HEK293 (cell line): ENCODE results near the gene WDR82.

Experiments
- CTCF ChIA-PET: fragments of 350-600 bp; formaldehyde crosslinking; extraction: SDS; loops from one replicate; lab custom pipeline; 2021; ENCODE audit warnings: antibody characterized with exemption; lab: Yijun Ruan, JAX
- POLR2A ChIA-PET: fragments of 300-600 bp; formaldehyde crosslinking; extraction: SDS; loops from one replicate; lab custom pipeline; 2020; ENCODE audit warnings: antibody characterized with exemption, inconsistent platforms; lab: Yijun Ruan, JAX
- H3K27ac ChIP-seq: fragments of 200-500 bp; sonication (Bioruptor generic); 2 replicates; pipeline ENCODE4 v1.5.1; 2014; ENCODE audit warnings: low read depth, low read length, control low read depth, inconsistent platforms; ENCODE audit errors: extremely low read depth
- H3K36me3 ChIP-seq, 2 experiments: fragments of 200-500 bp in 1 of 2; sonication (Bioruptor generic) in 1 of 2; 1 replicate in 1 of 2; 2 replicates in 1 of 2; pipeline ENCODE4 v1.5.1; 2014 to 2017; ENCODE audit warnings: inconsistent platforms in 2 of 2, low read length in 2 of 2; ENCODE audit not compliant: control insufficient read depth in 2 of 2, insufficient read depth in 1 of 2
- H3K4me1 ChIP-seq: fragments of 200-500 bp; sonication (Bioruptor generic); 2 replicates; pipeline ENCODE4 v1.5.1; 2014; ENCODE audit warnings: mild to moderate bottlenecking, low read length, inconsistent platforms; ENCODE audit not compliant: control insufficient read depth, insufficient read depth
- H3K4me3 ChIP-seq: 2 replicates; pipeline ENCODE4 v1.5.1; 2011; ENCODE audit warnings: low read depth, mild to moderate bottlenecking, control low read depth, low read length, moderate library complexity
- H3K9me3 ChIP-seq: fragments of 200-500 bp; sonication (Bioruptor generic); 2 replicates; pipeline ENCODE4 v1.5.1; 2014; ENCODE audit warnings: low read depth, low read length, inconsistent platforms; ENCODE audit not compliant: control insufficient read depth, insufficient read depth
- AEBP2 ChIP-seq: fragments of 450-650 bp; formaldehyde crosslinking; IDR thresholded peaks from 2 replicates; pipeline ENCODE4 v1.5.1; 2016; ENCODE audit warnings: missing biosample characterization, missing genetic modification characterization, borderline replicate concordance
- GFI1B ChIP-seq: fragments of 450-650 bp; formaldehyde crosslinking; IDR thresholded peaks from 2 replicates; pipeline ENCODE4 v1.5.1; 2016; ENCODE audit warnings: missing biosample characterization, missing genetic modification characterization
- IKZF3 ChIP-seq: fragments of 450-650 bp; IDR thresholded peaks from 2 replicates; pipeline ENCODE4 v1.5.0; 2018; ENCODE audit warnings: missing biosample characterization, mild to moderate bottlenecking, missing genetic modification characterization, moderate library complexity
- PATZ1 ChIP-seq: fragments of 450-650 bp; formaldehyde crosslinking; IDR thresholded peaks from 2 replicates; pipeline ENCODE4 v1.5.1; 2016; ENCODE audit warnings: missing biosample characterization, missing genetic modification characterization
- ZFP69B ChIP-seq: fragments of 450-650 bp; formaldehyde crosslinking; IDR thresholded peaks from 2 replicates; pipeline ENCODE4 v1.5.1; 2016; ENCODE audit warnings: missing biosample characterization, missing genetic modification characterization
- ZNF202 ChIP-seq: fragments of 450-650 bp; formaldehyde crosslinking; IDR thresholded peaks from 2 replicates; pipeline ENCODE4 v1.5.1; 2016; ENCODE audit warnings: missing biosample characterization, missing genetic modification characterization, borderline replicate concordance
- ZNF223 ChIP-seq: fragments of 450-650 bp; formaldehyde crosslinking; IDR thresholded peaks from 2 replicates; pipeline ENCODE4 v1.5.1; 2016; ENCODE audit warnings: missing biosample characterization, missing genetic modification characterization
- ZNF335 ChIP-seq: fragments of 450-650 bp; formaldehyde crosslinking; conservative IDR thresholded peaks from 2 replicates; pipeline ENCODE4 v1.5.1; 2016; ENCODE audit warnings: missing biosample characterization, missing genetic modification characterization
- ZNF518A ChIP-seq: fragments of 450-650 bp; formaldehyde crosslinking; conservative IDR thresholded peaks from 2 replicates; pipeline ENCODE4 v1.5.1; 2016; ENCODE audit warnings: low read depth, missing biosample characterization, missing genetic modification characterization
- ZNF555 ChIP-seq: fragments of 450-650 bp; formaldehyde crosslinking; conservative IDR thresholded peaks from 2 replicates; pipeline ENCODE4 v1.5.1; 2017; ENCODE audit warnings: missing biosample characterization, mild to moderate bottlenecking, missing genetic modification characterization, inconsistent platforms
- ZNF558 ChIP-seq: fragments of 450-650 bp; formaldehyde crosslinking; IDR thresholded peaks from 2 replicates; pipeline ENCODE4 v1.5.1; 2016; ENCODE audit warnings: missing biosample characterization, missing genetic modification characterization
- ZNF600 ChIP-seq: fragments of 450-650 bp; formaldehyde crosslinking; IDR thresholded peaks from 2 replicates; pipeline ENCODE4 v1.5.1; 2016; ENCODE audit warnings: missing biosample characterization, missing genetic modification characterization
- ZNF623 ChIP-seq: fragments of 450-650 bp; formaldehyde crosslinking; IDR thresholded peaks from 2 replicates; pipeline ENCODE4 v1.5.1; 2016; ENCODE audit warnings: missing biosample characterization, missing genetic modification characterization
- ZSCAN16 ChIP-seq: fragments of 450-650 bp; formaldehyde crosslinking; IDR thresholded peaks from 2 replicates; pipeline ENCODE4 v1.5.1; 2016; ENCODE audit warnings: missing biosample characterization, missing genetic modification characterization
- TF ChIP-seq, protein P1 (sequence below): fragments of 450-650 bp; formaldehyde crosslinking; IDR thresholded peaks from 2 replicates; pipeline ENCODE4 v1.5.1; 2016; ENCODE audit warnings: missing biosample characterization, missing genetic modification characterization
- TF ChIP-seq, protein P2 (sequence below): fragments of 450-650 bp; IDR thresholded peaks from 2 replicates; pipeline ENCODE4 v1.5.1; 2018; ENCODE audit warnings: missing biosample characterization, missing genetic modification characterization
- TF ChIP-seq, protein P3 (sequence below): IDR thresholded peaks from 2 replicates; pipeline ENCODE4 v1.6.1; 2011; ENCODE audit warnings: mild to moderate bottlenecking, low read depth, low read length, borderline replicate concordance

The WDR82 gene

GRCh38 chr3:52308308-52308707, 29.9 kb upstream of the WDR82 start (continued):
- TF ChIP-seq, protein P1, sequence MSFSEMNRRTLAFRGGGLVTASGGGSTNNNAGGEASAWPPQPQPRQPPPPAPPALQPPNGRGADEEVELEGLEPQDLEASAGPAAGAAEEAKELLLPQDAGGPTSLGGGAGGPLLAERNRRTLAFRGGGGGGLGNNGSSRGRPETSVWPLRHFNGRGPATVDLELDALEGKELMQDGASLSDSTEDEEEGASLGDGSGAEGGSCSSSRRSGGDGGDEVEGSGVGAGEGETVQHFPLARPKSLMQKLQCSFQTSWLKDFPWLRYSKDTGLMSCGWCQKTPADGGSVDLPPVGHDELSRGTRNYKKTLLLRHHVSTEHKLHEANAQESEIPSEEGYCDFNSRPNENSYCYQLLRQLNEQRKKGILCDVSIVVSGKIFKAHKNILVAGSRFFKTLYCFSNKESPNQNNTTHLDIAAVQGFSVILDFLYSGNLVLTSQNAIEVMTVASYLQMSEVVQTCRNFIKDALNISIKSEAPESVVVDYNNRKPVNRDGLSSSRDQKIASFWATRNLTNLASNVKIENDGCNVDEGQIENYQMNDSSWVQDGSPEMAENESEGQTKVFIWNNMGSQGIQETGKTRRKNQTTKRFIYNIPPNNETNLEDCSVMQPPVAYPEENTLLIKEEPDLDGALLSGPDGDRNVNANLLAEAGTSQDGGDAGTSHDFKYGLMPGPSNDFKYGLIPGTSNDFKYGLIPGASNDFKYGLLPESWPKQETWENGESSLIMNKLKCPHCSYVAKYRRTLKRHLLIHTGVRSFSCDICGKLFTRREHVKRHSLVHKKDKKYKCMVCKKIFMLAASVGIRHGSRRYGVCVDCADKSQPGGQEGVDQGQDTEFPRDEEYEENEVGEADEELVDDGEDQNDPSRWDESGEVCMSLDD (tag by site-specific recombination) = no peak
- TF ChIP-seq PATZ1 (no peak), ZNF223 (tag by site-specific recombination) (no peak), GFI1B (tag by site-specific recombination) (no peak), AEBP2 (tag by site-specific recombination) (no peak)
- TF ChIP-seq, protein P2, sequence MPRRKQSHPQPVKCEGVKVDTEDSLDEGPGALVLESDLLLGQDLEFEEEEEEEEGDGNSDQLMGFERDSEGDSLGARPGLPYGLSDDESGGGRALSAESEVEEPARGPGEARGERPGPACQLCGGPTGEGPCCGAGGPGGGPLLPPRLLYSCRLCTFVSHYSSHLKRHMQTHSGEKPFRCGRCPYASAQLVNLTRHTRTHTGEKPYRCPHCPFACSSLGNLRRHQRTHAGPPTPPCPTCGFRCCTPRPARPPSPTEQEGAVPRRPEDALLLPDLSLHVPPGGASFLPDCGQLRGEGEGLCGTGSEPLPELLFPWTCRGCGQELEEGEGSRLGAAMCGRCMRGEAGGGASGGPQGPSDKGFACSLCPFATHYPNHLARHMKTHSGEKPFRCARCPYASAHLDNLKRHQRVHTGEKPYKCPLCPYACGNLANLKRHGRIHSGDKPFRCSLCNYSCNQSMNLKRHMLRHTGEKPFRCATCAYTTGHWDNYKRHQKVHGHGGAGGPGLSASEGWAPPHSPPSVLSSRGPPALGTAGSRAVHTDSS = no peak

- ChIA-PET CTCF (interaction anchor here (0.8 kb wide), 1 partner anchor 32 kb away, joined by 4 read pairs; no protein-coding TSS in a partner anchor), POLR2A (no interaction called here)
- Histone ChIP-seq H3K36me3 (no peaks in the 10 kb centered on the region), H3K4me1 (no peaks in the 10 kb centered on the region), H3K4me3 (no peak overlapping the region), H3K27ac (no peak overlapping the region), H3K9me3 (no peaks in the 10 kb centered on the region)
- no peak for TF ChIP-seq ZNF623
Measured at GRCh38 chr3:52306978-52307377, 28.5 kb upstream of the WDR82 start.

DNA sequence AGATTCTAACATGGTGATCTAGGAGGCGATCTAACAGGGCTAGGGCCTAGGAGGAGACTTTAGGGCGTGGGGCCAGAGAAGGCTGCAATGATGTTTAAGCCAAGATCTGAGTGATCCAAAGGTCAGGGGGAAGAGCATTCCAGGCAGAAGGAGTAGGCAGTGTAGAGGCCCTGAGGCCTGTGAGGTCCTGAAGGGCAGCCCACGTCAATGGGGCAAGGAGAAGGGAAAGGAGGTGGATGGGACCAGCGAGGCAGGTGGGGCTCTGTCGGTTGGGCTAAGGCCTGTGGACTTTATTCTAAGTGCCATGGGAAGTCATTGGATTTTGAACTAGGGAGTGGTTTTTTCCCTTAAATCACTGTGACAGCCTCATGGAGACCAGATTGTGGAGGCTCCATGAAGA, 27.5 kb upstream of the WDR82 start:
- CTCF ChIA-PET = interaction anchor here (1.7 kb wide), 1 partner anchor 33 kb away, joined by 5 read pairs; no protein-coding TSS in a partner anchor
- POLR2A ChIA-PET = no interaction called here
- Histone ChIP-seq H3K36me3 (no peaks in the 10 kb centered on the region), H3K4me3 (no peak overlapping the region), H3K9me3 (no peaks in the 10 kb centered on the region), H3K4me1 (no peaks in the 10 kb centered on the region), H3K27ac (no peak overlapping the region)
- TF ChIP-seq ZNF623 (no peak), ZNF558 (tag by site-specific recombination) (no peak), ZNF202 (tag by site-specific recombination) (no peak), IKZF3 (tag by site-specific recombination) (no peak), AEBP2 (tag by site-specific recombination) (no peak), ZNF600 (no peak), ZNF555 (tag by site-specific recombination) (no peak), ZFP69B (tag by site-specific recombination) (no peak), ZNF335 (tag by site-specific recombination) (no peak), ZNF518A (tag by site-specific recombination) (no peak), ZSCAN16 (tag by site-specific recombination) (no peak)
- TF ChIP-seq, protein P3, sequence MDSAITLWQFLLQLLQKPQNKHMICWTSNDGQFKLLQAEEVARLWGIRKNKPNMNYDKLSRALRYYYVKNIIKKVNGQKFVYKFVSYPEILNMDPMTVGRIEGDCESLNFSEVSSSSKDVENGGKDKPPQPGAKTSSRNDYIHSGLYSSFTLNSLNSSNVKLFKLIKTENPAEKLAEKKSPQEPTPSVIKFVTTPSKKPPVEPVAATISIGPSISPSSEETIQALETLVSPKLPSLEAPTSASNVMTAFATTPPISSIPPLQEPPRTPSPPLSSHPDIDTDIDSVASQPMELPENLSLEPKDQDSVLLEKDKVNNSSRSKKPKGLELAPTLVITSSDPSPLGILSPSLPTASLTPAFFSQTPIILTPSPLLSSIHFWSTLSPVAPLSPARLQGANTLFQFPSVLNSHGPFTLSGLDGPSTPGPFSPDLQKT = no peak
